ENCODE data around the gene RANBP9. TPM values are rescaled to one million over a fixed set of nuclear protein-coding genes. Genes with fewer than 3 reads are reported as not detected.

The RANBP9 gene
- total and polyA plus RNA-seq, 2 donors (not counting 3 experiments of a cell fraction or from before 2014, with no cell fraction given) = 15.1 to 40.2 TPM

- Histone ChIP-seq H3K4me2 (ENCODE audit: insufficient read depth, low read length) (peak overlapping the region; percentile 89), H2AFZ (ENCODE audit: low read depth, low read length) (peak overlapping the region; percentile 74), H3K36me3 (ENCODE audit: control insufficient read depth in 2 of 2, extremely low read depth in 1 of 2, insufficient read depth in 2 of 2, low read length in 2 of 2) (no peaks in the 10 kb centered on the region), H3K9me3 (replicated peaks; ENCODE audit: control insufficient read depth, insufficient read depth, low read length) (no peaks in the 10 kb centered on the region), H4K20me1 (replicated peaks; ENCODE audit: control insufficient read depth, extremely low read depth, insufficient read depth, low read length) (no peaks in the 10 kb centered on the region), H3K4me3 (replicated peaks in 1 of 3; ENCODE audit: insufficient read depth in 1 of 3, low read depth in 1 of 3, low read length in 3 of 3) (peak overlapping the region; percentile 71 to 86 (median 79)), H3K27me3 (ENCODE audit: control insufficient read depth in 2 of 2, insufficient read depth in 2 of 2, low read length in 2 of 2) (no peaks in the 10 kb centered on the region), H3K9ac (replicated peaks; ENCODE audit: extremely low read depth, insufficient read depth, low read length) (peak overlapping the region; percentile 85), H3K9me1 (replicated peaks; ENCODE audit: control insufficient read depth, extremely low read depth, insufficient read depth, low read length) (no peaks in the 10 kb centered on the region), H3K4me1 (ENCODE audit: control insufficient read depth, extremely low read depth, insufficient read depth, low read length) (peaks cover 25% of the 10 kb centered on the region), H3K27ac (ENCODE audit: insufficient read depth, low read depth, low read length) (peak overlapping the region; percentile 73), H3K79me2 (ENCODE audit: control insufficient read depth, insufficient read depth, low read length) (peaks cover 35% of the 10 kb centered on the region)
- ChIA-PET CTCF (interaction anchor here (1.0 to 5.0 kb wide), 5 partner anchors 11 to 98 kb away, joined by 3 to 33 read pairs (median 5); partner anchors contain the start of gene NOL7), POLR2A (interaction anchor here (0.7 kb wide), 1 partner anchor 1580 kb away, joined by 3 read pairs; no protein-coding TSS in a partner anchor)
- peak; percentile 86 for FAIRE-seq
- no TSS peak for BruUV-seq (replicated peaks)
- TF ChIP-seq POLR2AphosphoS5 (IDR thresholded peaks at IDR 0.05; ENCODE audit: insufficient read depth, low read depth, low read length) (no peak), POLR2A (IDR thresholded peaks at IDR 0.05; ENCODE audit: low read depth, low read length) (no peak), EZH2 (IDR thresholded peaks at IDR 0.05; ENCODE audit: borderline replicate concordance, low read depth, low read length, severe bottlenecking) (no peak), MAX (IDR thresholded peaks at IDR 0.05; ENCODE audit: insufficient read depth, insufficient read length) (no peak), JUN (IDR thresholded peaks at IDR 0.05; ENCODE audit: borderline replicate concordance, insufficient read depth, insufficient read length, low read depth) (no peak), GATA2 (IDR thresholded peaks at IDR 0.05; ENCODE audit: insufficient read depth, insufficient read length, low read depth, low read length) (no peak), FOS (IDR thresholded peaks at IDR 0.05; ENCODE audit: borderline replicate concordance, insufficient read depth, low read length) (no peak), MYC (IDR thresholded peaks at IDR 0.05; ENCODE audit: low read depth, low read length) (no peak)
- TF ChIP-seq, protein P1, sequence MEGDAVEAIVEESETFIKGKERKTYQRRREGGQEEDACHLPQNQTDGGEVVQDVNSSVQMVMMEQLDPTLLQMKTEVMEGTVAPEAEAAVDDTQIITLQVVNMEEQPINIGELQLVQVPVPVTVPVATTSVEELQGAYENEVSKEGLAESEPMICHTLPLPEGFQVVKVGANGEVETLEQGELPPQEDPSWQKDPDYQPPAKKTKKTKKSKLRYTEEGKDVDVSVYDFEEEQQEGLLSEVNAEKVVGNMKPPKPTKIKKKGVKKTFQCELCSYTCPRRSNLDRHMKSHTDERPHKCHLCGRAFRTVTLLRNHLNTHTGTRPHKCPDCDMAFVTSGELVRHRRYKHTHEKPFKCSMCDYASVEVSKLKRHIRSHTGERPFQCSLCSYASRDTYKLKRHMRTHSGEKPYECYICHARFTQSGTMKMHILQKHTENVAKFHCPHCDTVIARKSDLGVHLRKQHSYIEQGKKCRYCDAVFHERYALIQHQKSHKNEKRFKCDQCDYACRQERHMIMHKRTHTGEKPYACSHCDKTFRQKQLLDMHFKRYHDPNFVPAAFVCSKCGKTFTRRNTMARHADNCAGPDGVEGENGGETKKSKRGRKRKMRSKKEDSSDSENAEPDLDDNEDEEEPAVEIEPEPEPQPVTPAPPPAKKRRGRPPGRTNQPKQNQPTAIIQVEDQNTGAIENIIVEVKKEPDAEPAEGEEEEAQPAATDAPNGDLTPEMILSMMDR (IDR thresholded peaks at IDR 0.05; ENCODE audit: extremely low read depth in 1 of 2, insufficient read depth in 1 of 2, low read depth in 1 of 2, low read length in 2 of 2) = no peak
- dilution Hi-C loops (cut with MboI; ENCODE audit: extremely low pct_ligation_motif_present, low sequenced_read_pairs) = no loop called here
- DNase-seq (ENCODE audit: low read depth, low spot score) = peak; percentile 82
- intact Hi-C loops (cut with micrococcal nuclease) = loop anchor here (1.0 to 10.0 kb wide), 6 partner anchors 97 to 1535 kb away; partner anchors contain the start of genes JARID2, MCUR1, NOL7 and TBC1D7
These were observed 914 bp upstream of the RANBP9 start for GRCh38 chr6:13712599-13712898.

Data from endothelial cell of umbilical vein (primary cell).